ENCODE results near the gene KCTD3. TPM values are rescaled to one million over a fixed set of nuclear protein-coding genes. Genes with fewer than 3 reads are reported as not detected.
A peak's percentile ranks its signal among the peaks of the same experiment; 100 is the strongest.

KCTD3 gene
- polyA plus RNA-seq (ENCODE audit: insufficient read length in 10 of 10), result 10 to 100 TPM; 34.3 to 57.2 (median 44.5) TPM
- long read RNA-seq, donor 1, partial matches to known transcripts, result 0 of 4 reads
- long read RNA-seq, donor 1, other reads (novel, unspliced or antisense), result 0 of 4 reads
- long read RNA-seq, donor 2, partial matches to known transcripts, result 0 of 3 reads
- long read RNA-seq, donor 2, other reads (novel, unspliced or antisense), result 0 of 3 reads
- long read RNA-seq, donor 3, result 0 reads
- long read RNA-seq, donor 4, partial matches to known transcripts, result 0 of 1 reads
- long read RNA-seq, donor 4, other reads (novel, unspliced or antisense), result 0 of 1 reads
- long read RNA-seq, donor 5, partial matches to known transcripts, result 0 of 7 reads
- long read RNA-seq, donor 5, other reads (novel, unspliced or antisense), result 0 of 7 reads
- long read RNA-seq, donor 6, transcript KCTD3-201 (18 exons, 3,931 nt), result major isoform, 6 of 18 reads
- long read RNA-seq, donor 6, partial matches to known transcripts, result 11 of 18 reads
- long read RNA-seq, donor 6, other reads (novel, unspliced or antisense), result 0 of 18 reads
- long read RNA-seq, donor 7, transcript KCTD3-201 (18 exons, 3,931 nt), result major isoform, 6 of 8 reads
- long read RNA-seq, donor 7, partial matches to known transcripts, result 0 of 8 reads
- long read RNA-seq, donor 7, other reads (novel, unspliced or antisense), result 0 of 8 reads
- long read RNA-seq, donor 8, partial matches to known transcripts, result 0 of 3 reads
- long read RNA-seq, donor 8, other reads (novel, unspliced or antisense), result 0 of 3 reads
- long read RNA-seq, donor 9, partial matches to known transcripts, result 0 of 2 reads
- long read RNA-seq, donor 9, other reads (novel, unspliced or antisense), result 0 of 2 reads

DNA sequence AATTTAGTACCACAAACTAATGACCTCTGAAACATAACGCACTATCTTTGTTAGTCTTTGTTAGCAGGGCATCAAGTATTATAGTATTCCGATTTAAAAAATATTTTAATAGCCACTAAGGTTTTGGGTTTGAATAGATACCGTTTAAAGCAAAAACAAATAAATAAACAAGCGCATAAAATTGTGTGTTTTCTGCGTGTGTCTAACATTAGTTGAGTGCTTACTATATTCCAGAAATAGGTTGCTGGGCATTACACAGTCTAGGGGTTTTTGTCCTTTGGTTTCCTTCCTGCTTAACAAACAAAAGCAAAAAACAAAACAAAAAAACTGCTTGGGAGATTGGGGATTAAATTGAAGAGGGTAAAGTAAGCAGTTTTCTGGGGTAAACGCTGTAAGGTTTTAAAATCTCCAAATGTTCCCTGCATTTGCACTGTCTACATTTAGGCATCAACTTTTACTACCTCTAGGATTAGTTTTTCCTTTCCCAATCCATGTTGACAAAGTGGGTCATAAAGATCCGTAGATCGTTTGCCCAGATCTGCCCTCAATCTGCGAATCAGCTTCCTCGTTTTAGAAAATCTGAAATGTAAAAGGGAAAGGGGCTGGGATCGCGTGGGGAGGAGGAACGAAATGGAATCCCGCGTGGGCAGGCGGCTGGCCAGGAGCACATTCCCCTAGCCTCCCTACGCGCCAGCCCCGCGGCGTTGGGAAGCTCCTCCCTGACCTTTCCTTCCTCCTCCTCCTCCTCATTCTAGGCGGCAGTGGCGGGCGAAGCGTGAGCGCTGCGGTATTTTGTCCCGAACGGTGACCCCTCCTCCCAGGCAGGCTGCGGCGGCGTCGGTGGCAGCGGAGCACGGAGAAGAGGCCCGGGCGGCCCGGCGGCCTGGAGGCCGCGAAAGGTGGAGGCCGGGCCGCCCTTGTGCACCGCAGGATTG, at the start of gene KCTD3:
Gene KCTD3, plus strand, starts transcription at position 749 of the 935 bp plus-strand sequence. CDS start 382 bp downstream, outside the sequence.
- DNase-seq, result peak; percentile 69 to 95 (median 82)

DNA sequence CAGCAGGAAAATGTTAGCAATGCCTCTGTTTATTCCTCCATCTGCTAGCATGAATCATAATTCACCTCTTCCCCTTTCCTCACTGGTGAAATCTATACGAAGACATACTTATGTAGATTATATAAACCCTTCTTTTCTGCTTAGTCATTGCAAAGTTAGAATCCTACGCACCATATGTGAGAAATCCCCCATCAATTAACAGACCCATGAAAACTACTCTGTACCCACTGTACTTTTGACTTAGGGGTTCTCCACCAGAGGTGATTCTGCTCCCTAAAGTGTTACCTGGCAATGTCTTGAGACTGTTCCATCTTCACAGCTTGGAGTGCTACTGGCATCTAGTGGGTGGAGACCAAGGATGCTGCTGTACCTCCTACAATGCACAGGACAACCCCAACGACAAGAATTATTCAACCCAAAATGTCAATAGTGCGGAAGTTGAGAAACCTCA, 49.6 kb upstream of the KCTD3 start:
- DNase-seq, result peak in 1 of 3 donors; percentile 63

DNA sequence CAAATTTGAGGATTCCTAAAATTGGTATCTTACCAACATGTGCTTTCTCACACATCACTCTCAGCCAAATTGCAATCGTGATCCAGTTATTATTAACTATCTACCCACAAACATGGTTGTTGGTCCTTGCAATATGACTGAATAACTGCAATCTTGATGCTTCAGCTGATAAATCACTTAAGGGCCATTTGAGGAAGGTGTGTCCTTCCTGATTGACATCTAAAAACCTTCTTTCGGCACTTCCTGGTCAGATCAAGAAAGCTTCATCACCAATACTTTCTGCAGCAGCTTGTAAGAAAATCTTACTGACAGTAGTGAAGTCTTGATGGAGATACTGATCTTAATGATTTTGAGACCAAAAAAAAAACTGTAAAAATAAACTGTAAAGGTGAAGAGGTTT, 48.5 kb upstream of the KCTD3 start:
- DNase-seq, result no peak

DNA sequence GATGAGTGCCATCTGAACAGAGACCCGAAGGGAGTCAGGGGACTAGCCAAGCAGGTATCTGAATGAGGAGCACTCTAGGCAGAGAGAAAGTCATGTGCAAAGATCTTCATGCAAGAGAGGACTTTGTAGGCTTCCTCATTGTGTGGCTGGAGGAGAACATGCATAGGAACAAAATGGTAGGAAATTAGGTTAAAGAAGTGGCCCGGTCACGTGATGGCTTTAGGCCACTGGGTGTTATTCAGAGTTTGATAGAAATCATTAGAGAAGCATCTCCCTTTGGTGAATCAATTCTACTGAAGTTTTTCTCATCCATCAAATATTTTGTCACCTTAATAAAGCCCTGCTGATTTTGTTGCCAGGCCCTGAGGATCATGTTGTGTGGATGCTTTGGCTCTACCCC, 45.8 kb upstream of the KCTD3 start:
- no peak for DNase-seq

DNA sequence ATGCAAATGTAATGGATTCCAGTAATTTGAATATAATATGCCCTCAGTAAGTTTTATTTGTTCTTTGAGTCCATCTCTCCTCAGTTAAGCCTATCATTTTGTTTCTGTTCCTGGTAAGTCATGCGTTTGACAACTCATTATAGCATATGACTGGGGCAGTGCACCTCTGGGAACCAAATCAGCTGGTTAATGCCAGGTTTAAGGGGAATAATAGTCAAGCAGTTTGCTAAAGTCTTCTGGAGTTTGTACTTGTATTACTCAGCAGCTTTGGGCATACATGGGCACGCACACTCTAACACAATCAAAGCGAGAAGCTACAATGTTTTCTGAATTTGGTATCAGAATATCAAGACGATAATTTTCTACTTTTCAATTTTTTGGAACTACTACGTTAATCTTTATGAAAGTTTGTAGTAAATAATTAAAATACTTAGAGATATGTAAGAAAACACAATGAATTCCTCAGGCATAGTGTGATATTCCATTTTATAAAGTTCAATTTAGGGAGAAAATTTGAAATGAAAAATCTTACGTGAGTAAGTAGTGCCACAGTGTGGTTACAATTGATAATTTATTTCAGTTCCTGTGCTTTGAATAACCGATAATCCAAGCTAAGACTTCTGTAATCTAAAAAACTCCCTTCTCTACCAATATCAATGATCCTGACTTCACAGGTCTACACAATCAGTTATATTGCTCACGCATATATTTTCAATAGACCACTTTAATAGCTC, 43.8 kb upstream of the KCTD3 start:
- DNase-seq, result peak in 2 of 3 donors; percentile 15 to 36

GRCh38 chr1:215523906-215524305, 43.2 kb upstream of the KCTD3 start:
- DNase-seq, result no peak

DNA sequence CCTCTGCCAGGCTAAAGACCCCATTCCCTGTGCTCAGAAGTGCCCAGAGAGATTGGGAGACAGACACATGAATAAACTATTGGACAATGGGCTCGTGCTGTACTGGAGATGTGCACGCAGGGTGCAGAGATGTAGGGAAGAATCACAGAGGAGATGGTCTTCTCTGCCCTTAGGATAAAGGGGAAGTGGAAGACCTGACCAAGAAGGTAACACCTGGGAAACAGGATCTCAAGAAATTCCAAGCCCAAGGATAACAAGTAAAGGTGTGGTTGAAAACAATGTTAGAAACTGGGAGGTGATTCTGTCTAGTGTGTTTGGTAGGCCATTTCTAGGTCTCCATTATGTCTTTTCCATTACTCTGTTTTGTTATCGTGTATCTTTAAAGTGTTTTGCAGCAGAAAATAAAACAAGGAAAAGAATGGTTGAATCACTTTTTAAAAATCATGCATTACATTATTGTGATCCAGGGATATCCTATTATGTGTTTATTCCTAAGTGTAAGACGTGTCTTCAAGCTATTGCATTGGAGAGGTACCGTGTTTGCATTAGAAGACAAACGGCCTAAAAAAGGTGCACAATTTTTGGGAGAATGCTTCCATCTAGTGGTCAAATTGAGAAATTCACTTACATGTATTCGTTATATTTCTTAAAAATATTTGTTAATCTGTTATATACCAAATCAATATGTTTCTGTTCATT, 40.8 kb upstream of the KCTD3 start:
- DNase-seq, result peak in 2 of 3 donors; percentile 46 to 64

DNA sequence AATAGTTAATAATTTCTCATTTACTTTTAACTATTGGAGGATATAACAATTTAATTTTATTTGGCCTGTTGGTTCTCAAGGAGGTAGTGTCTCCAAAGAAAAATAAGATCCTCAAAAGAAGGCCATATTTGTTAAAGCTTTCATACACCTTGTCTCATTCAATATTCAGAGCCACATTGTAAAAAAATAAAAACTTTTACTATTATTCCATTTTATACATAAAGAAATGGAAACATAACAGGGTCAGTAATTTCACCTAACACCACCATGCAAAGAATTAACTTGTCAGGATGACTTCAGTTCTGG, 40.3 kb upstream of the KCTD3 start:
- DNase-seq, result no peak

GRCh38 chr1:215529111-215529510, 38.0 kb upstream of the KCTD3 start:
- DNase-seq, result no peak

DNA sequence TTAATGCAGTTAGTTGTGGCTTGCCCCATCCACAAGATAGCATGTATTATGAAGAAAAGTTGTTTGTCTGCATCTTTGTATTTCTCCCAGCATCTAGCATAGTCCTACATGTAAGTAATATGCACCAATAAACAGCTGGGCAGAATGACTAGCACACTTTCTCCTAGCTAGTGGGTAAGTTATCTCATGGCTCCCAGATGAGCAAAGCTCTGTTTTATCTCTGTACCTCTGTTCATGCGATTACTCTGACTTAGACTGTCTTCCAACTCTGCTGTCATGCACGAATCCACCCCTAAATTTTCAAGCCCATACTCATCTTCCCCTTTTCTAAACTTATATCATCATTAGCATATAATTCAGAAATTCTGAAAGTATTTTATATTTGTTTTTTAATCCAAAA, 37.5 kb upstream of the KCTD3 start:
- no peak for DNase-seq

DNA sequence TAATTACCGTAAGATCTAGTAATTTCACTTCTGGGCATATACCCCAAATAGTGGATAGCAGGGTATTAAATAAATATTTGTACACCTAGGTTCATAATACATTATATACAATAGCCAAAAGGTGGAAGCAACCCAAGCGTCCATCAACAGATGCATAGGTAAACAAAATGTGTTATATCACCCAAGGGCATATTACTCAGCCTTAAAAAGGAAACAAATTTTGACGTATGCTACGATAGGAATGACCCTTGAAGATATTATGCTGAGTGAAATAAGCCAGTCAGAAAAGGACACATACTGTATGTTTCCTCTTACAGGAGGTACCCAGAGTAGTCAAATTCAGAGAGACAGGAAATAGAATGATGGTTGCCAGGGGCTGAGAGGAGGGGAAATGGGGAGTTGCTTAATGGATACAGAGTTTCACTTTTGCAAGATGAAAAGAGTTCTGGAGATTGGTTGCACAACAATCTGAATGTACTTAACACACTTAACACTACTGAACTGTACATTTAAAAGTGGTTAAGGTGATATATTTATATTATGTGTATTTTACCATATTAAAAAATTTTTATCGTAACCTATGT, 36.6 kb upstream of the KCTD3 start:
- no peak for DNase-seq

- DNase-seq, result no peak
Observed at GRCh38 chr1:215539803-215540570, 27.1 kb upstream of the KCTD3 start.

- DNase-seq, result no peak
Observed at GRCh38 chr1:215542301-215542700, 24.8 kb upstream of the KCTD3 start.

DNA sequence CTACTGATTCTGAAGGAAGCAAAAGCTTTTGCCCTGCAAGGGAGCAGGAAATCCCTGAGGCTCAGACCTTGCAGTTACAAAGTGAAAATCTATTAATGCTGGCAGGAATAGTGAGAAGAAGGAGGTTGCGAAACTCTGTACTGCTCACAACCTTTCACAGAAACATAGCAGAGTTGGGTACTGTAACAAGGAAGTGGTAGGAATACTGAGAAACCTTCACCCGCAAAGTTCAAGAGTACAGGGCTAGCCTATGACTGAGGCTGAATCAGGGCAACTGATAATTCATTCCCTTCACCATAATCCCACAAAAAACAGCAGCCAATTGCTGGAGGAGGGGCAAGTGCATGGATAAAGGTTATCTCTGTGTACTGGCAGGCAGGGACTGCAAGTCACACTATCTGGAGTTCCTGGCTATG, 23.9 kb upstream of the KCTD3 start:
- DNase-seq, result no peak

DNA sequence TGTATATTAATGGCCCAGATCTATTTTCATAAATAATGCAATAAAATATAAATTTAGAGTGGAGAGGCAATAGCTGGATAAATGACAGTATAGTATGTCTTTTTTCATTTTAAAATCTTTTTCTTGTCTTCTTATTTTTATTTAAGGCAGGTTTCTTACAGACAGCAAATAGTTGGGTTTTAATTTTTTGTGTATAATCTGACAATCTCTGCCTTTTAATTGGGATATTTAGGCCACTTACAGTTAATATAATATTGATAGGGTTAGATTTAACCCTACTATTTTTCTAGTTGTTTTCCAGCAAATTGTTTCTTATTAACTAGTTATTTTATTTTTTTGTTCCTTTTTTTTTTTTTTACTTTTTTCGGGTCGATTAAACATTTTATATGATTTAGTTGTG, 23.3 kb upstream of the KCTD3 start:
- DNase-seq, result no peak

DNA sequence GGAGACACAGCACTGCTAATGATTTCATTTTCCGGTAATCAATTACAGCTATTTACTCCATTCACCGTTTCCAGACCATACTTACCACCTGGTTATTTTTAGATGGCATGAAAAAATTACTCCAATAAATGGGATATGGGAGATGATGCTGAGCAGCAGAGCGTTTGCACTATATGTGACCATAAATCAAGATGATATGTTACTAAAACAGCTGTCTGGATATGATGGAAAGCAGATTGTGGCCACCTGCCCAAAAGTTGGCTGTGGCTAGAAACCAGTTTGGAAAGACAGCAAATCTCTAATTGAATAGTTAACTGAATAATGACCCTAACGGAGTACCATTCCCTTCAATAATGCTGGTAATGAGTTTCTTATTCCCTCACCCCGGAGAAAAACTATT, 22.5 kb upstream of the KCTD3 start:
- DNase-seq, result no peak

DNA sequence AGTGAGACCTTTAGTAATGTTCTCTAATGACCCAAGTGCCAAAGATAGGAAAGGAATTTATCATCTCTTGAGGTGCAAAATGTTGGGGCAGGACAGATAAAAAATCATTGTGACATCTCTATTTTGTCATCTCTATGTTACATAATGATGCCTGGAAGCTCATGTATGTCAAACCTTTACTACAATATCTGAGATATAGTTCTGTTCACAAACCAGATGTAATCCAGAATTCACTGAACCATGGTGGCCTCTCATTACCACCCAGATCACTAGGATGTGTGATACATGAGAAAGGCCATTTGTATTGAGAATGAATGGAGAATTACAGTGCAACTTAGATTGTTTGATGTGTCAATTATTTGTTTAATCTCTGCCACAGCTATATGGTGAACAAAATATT, 22.0 kb upstream of the KCTD3 start:
- DNase-seq, result no peak

GRCh38 chr1:215547011-215547410, 20.1 kb upstream of the KCTD3 start:
- DNase-seq, result no peak

DNA sequence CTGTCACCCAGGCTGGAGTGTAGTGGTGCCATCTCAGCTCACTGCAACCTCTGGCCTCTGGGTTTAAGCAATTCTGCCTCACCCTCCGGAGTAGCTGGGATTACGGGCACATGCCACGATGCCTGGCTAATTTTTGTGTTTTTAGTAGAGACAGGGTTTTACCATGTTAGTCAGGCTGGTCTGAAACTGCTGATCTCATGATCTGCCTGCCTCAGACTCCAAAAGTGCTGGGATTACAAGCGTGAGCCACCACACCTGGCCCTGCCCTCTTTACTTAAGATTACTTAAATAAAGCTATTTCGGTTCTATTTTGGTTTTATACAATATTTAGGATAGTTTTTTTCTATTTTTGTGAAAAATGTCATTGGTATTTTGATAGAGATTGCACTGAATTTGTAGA, 15.3 kb upstream of the KCTD3 start:
- DNase-seq, result no peak
